ENCODE results near the gene SRL.

- TF ChIP-seq USF1 (CRISPR knock-in tag; IDR thresholded peaks at IDR 0.05), result no peak
- no peak for TF ChIP-seq CTCF (IDR thresholded peaks at IDR 0.05)
- no peak for TF ChIP-seq HMGXB4 (CRISPR knock-in tag; IDR thresholded peaks at IDR 0.05)
- no peak for TF ChIP-seq FOXP1 (CRISPR knock-in tag; IDR thresholded peaks at IDR 0.05; ENCODE audit: borderline replicate concordance)
- TF ChIP-seq USF2 (CRISPR knock-in tag; IDR thresholded peaks at IDR 0.05), result no peak
- no peak for TF ChIP-seq NR2C2 (CRISPR knock-in tag; IDR thresholded peaks at IDR 0.05)
- TF ChIP-seq FOXP4 (CRISPR knock-in tag; IDR thresholded peaks at IDR 0.05), result no peak
- no peak for TF ChIP-seq E2F5 (CRISPR knock-in tag; IDR thresholded peaks at IDR 0.05)
- TF ChIP-seq ESRRA (CRISPR knock-in tag; IDR thresholded peaks at IDR 0.05; ENCODE audit: borderline replicate concordance), result no peak
- TF ChIP-seq MXD4 (CRISPR knock-in tag; IDR thresholded peaks at IDR 0.05; ENCODE audit: borderline replicate concordance), result no peak
- TF ChIP-seq ZNF121 (CRISPR knock-in tag; IDR thresholded peaks at IDR 0.05), result no peak
- no peak for TF ChIP-seq ATF2 (CRISPR knock-in tag; IDR thresholded peaks at IDR 0.05; ENCODE audit: borderline replicate concordance, low read depth)
Measured at GRCh38 chr16:4270091-4270490, 28.2 kb upstream of the SRL start.
